Activated T-cell treated with anti-CD3 and anti-CD28 coated beads for 24 hours (primary cell): ENCODE measurements around the gene RAET1G.
"Not testable (repeated sequence)": the region's sequence is repeated elsewhere in the genome, so short reads cannot be mapped to it uniquely, and the experiment has no call there.

Experiments
- DNase-seq: peaks from one replicate; pipeline ENCODE4 v3.0.0-alpha.2; 2020; ENCODE audit warnings: low read depth

RAET1G gene

GRCh38 chr6:149934249-149935156, 11.6 kb upstream of the RAET1G start:
- DNase-seq: peak; percentile 62

GRCh38 chr6:149933461-149933860, 10.5 kb upstream of the RAET1G start:
- no peak for DNase-seq

GRCh38 chr6:149933036-149933435, 10.1 kb upstream of the RAET1G start:
- no peak for DNase-seq

GRCh38 chr6:149931501-149931900, 8.6 kb upstream of the RAET1G start:
- DNase-seq: no peak

GRCh38 chr6:149929422-149929821, 6.5 kb upstream of the RAET1G start:
- DNase-seq: no peak

GRCh38 chr6:149927025-149927424, 4.1 kb upstream of the RAET1G start:
- not testable (repeated sequence) for DNase-seq

GRCh38 chr6:149925974-149926777, 3.3 kb upstream of the RAET1G start:
- peak; percentile 74 for DNase-seq

GRCh38 chr6:149925253-149925973, 2.5 kb upstream of the RAET1G start:
- no peak for DNase-seq

- no peak for DNase-seq
Measured at GRCh38 chr6:149924933-149925252, 2.0 kb upstream of the RAET1G start.

GRCh38 chr6:149924206-149924932, 1.4 kb upstream of the RAET1G start:
- no peak for DNase-seq

- DNase-seq: no peak
Measured at GRCh38 chr6:149923327-149923986, 536 bp upstream of the RAET1G start.

- DNase-seq: not testable (repeated sequence)
Measured at GRCh38 chr6:149922091-149922490, 830 bp downstream of the RAET1G start.

- no peak for DNase-seq
Measured at GRCh38 chr6:149921361-149921760, 1.6 kb downstream of the RAET1G start.

GRCh38 chr6:149919834-149920225, 3.1 kb downstream of the RAET1G start:
- DNase-seq: no peak

- not testable (repeated sequence) for DNase-seq
Measured at GRCh38 chr6:149919126-149919833, 3.6 kb downstream of the RAET1G start.

- DNase-seq: no peak
Measured at GRCh38 chr6:149918151-149918905, 4.6 kb downstream of the RAET1G start.

- no peak for DNase-seq
Measured at GRCh38 chr6:149917679-149918078, 5.2 kb downstream of the RAET1G start.

GRCh38 chr6:149915970-149916865, 6.7 kb downstream of the RAET1G start:
- DNase-seq: no peak
